K562 (cell line): ENCODE measurements around the gene MOK. TPM values are rescaled to one million over a fixed set of nuclear protein-coding genes. Genes with fewer than 3 reads are reported as not detected.

Source experiments
- ATAC-seq: fragments of 200-7000 bp; cut with Tn5 transposase; 3 replicates; pipeline ENCODE4 v1.9.1; 2020; ENCODE audit warnings: moderate library complexity
- BruUV-seq: library from RNA; stranded (reverse); fragments of 400-500 nt; replicated peaks from 2 replicates; lab custom pipeline; 2021; lab: Mats Ljungman, UMichigan
- CTCF ChIA-PET: fragments of 300-600 bp; formaldehyde crosslinking; extraction: SDS; loops from one replicate; lab custom pipeline; 2021; ENCODE audit warnings: low intra/inter-chr PET ratio; lab: Yijun Ruan, JAX
- POLR2A ChIA-PET: fragments of 300-600, 350-650 bp; sonication (Branson Sonifier 250); formaldehyde crosslinking; extraction: SDS; loops from one replicate; lab custom pipeline; 2021; ENCODE audit warnings: antibody characterized with exemption, inconsistent platforms; lab: Yijun Ruan, JAX
- DNase-seq, 4 experiments: peaks; one replicate each; pipeline versions ENCODE4 v3.0.0 to v3.0.0-alpha.2; 2011 to 2018; ENCODE audit warnings: low spot score in 3 of 4, mixed read lengths in 3 of 4; ENCODE audit errors: extremely low read depth in 1 of 4
- FAIRE-seq: peaks from 2 replicates; lab custom pipeline; 2011; peaks lifted over from hg19 to GRCh38; lab: Jason Lieb, UNC
- H2AFZ ChIP-seq: 2 replicates; pipeline ENCODE4 v1.6.0; 2011; ENCODE audit warnings: low read depth, low read length, control low read depth, inconsistent platforms
- H3K27ac ChIP-seq: fragments of 200-600 bp; 3 replicates; pipeline ENCODE4 v1.8.0; 2011; ENCODE audit warnings: low read depth, mild to moderate bottlenecking, control low read depth, inconsistent platforms, low read length, moderate library complexity, mixed read lengths; ENCODE audit errors: extremely low read depth
- H3K27me3 ChIP-seq, 2 experiments: fragments of 300-600 bp in 1 of 2; 2 replicates in 1 of 2; 3 replicates in 1 of 2; pipeline versions ENCODE4 v1.6.0 to v1.8.0; 2011; ENCODE audit warnings: inconsistent platforms in 2 of 2, low read length in 2 of 2, mild to moderate bottlenecking in 1 of 2, mixed read lengths in 1 of 2, moderate library complexity in 1 of 2; ENCODE audit not compliant: control insufficient read depth in 2 of 2, insufficient read depth in 2 of 2
- H3K36me3 ChIP-seq: fragments of 300-600 bp; 3 replicates; pipeline ENCODE4 v1.8.0; 2011; ENCODE audit warnings: mild to moderate bottlenecking, low read length, inconsistent platforms; ENCODE audit not compliant: control insufficient read depth, insufficient read depth
- H3K4me1 ChIP-seq, 2 experiments: fragments of 200-600 bp in 1 of 2; replicated peaks in 1 of 2; 2 replicates in 1 of 2; 3 replicates in 1 of 2; pipeline versions ENCODE4 v1.5.1 to v1.8.0; 2011; ENCODE audit warnings: inconsistent platforms in 2 of 2, low read length in 2 of 2, mild to moderate bottlenecking in 1 of 2, mixed read lengths in 1 of 2, moderate library complexity in 1 of 2; ENCODE audit not compliant: control insufficient read depth in 2 of 2, insufficient read depth in 2 of 2
- H3K4me2 ChIP-seq: 2 replicates; pipeline ENCODE4 v1.6.1; 2011; ENCODE audit warnings: low read length, control low read depth, inconsistent platforms, mixed read lengths; ENCODE audit not compliant: insufficient read depth
- H3K4me3 ChIP-seq: fragments of 200-600 bp; sonication (generic), shearing (Covaris generic); 2 replicates; pipeline ENCODE4 v1.5.1; 2016; ENCODE audit warnings: control low read depth, inconsistent platforms
- H3K79me2 ChIP-seq: fragments of 200-600 bp; 3 replicates; pipeline ENCODE4 v1.8.0; 2011; ENCODE audit warnings: low read length, inconsistent platforms; ENCODE audit not compliant: control insufficient read depth, insufficient read depth
- H3K9ac ChIP-seq, 2 experiments: 2 replicates each; pipeline versions ENCODE4 v1.6.0 to v1.6.1; 2011; ENCODE audit warnings: low read depth in 2 of 2, low read length in 2 of 2, control low read depth in 1 of 2, inconsistent platforms in 1 of 2, mild to moderate bottlenecking in 1 of 2, mixed read lengths in 1 of 2; ENCODE audit not compliant: insufficient read depth in 1 of 2
- H3K9me1 ChIP-seq: one replicate; pipeline ENCODE4 v1.6.0; 2011; ENCODE audit warnings: inconsistent platforms, mild to moderate bottlenecking, low read length, moderate library complexity; ENCODE audit not compliant: control insufficient read depth, insufficient read depth
- H3K9me3 ChIP-seq: replicated peaks from 2 replicates; pipeline ENCODE4 v1.5.1; 2011; ENCODE audit warnings: low read depth, low read length, inconsistent platforms; ENCODE audit not compliant: control insufficient read depth, insufficient read depth
- H4K20me1 ChIP-seq: replicated peaks from 2 replicates; pipeline ENCODE4 v1.6.1; 2011; ENCODE audit warnings: low read length, inconsistent platforms, mixed read lengths; ENCODE audit not compliant: control insufficient read depth, insufficient read depth
- BCL6 ChIP-seq: fragments of 250-450 bp; sonication (Bioruptor Pico); IDR thresholded peaks from 2 replicates; pipeline ENCODE4 v1.4.0; 2020
- E2F5 ChIP-seq: sonication (generic); formaldehyde crosslinking; IDR thresholded peaks from 2 replicates; pipeline ENCODE4 v1.8.0; 2022; ENCODE audit warnings: mild to moderate bottlenecking, missing genetic modification reagents
- NCOA1 ChIP-seq: fragments of 450-650 bp; IDR thresholded peaks from 2 replicates; pipeline ENCODE4 v1.6.1; 2016; ENCODE audit warnings: low read depth
- NFIX ChIP-seq: fragments of 250-450 bp; sonication (Bioruptor Pico); IDR thresholded peaks from 2 replicates; pipeline ENCODE4 v1.4.0; 2020; ENCODE audit warnings: low read depth, mild to moderate bottlenecking, moderate library complexity
- NR2F6 ChIP-seq: fragments of 450-650 bp; formaldehyde crosslinking; IDR thresholded peaks from 2 replicates; pipeline ENCODE4 v1.4.0; 2020; ENCODE audit warnings: mild to moderate bottlenecking
- POLR2B ChIP-seq: fragments of 450-650 bp; IDR thresholded peaks from 2 replicates; pipeline ENCODE4 v1.6.1; 2018; ENCODE audit warnings: low read depth; ENCODE audit not compliant: partially characterized antibody
- POLR2G ChIP-seq: fragments of 200-400 bp; formaldehyde crosslinking; IDR thresholded peaks from 2 replicates; pipeline ENCODE4 v1.6.1; 2017; ENCODE audit warnings: low read depth, mild to moderate bottlenecking, antibody characterized with exemption, low read length, moderate library complexity
- SMARCA5 ChIP-seq: fragments of 450-650 bp; IDR thresholded peaks from 2 replicates; pipeline ENCODE4 v1.6.1; 2016
- SRF ChIP-seq, 2 experiments: fragments of 250-450, 450-650 bp in 1 of 2; sonication (Bioruptor Pico) in 1 of 2; sonication (generic) in 1 of 2; formaldehyde crosslinking; IDR thresholded peaks; 2 replicates each; pipeline versions ENCODE4 v1.5.0 to v1.5.1; 2020 to 2022; ENCODE audit warnings: mild to moderate bottlenecking in 1 of 2, missing genetic modification reagents in 1 of 2
- ZNF41 ChIP-seq: fragments of 250-450 bp; sonication (Bioruptor Pico); conservative IDR thresholded peaks from 2 replicates; pipeline ENCODE4 v1.4.0; 2020; ENCODE audit warnings: mild to moderate bottlenecking
- WGBS: fragments of 100-300 bp; shearing (Covaris generic); methylation state at CpG from one replicate; pipeline ENCODE4 v1.1.6; 2016; ENCODE audit warnings: low coverage, mixed read lengths; ENCODE audit not compliant: insufficient coverage; ENCODE audit errors: missing lambda C conversion rate; 5-methylcytosine and 5-hydroxymethylcytosine counted together
- in situ Hi-C: fragments of 300-500 bp; cut with MboI; formaldehyde crosslinking; loops from 4 replicates; pipeline ENCODE4 v1.15.0; 2018; ENCODE audit warnings: inconsistent platforms, mixed read lengths
- intact Hi-C: fragments of 100-400 bp; cut with micrococcal nuclease; formaldehyde crosslinking; loops from 2 replicates; pipeline ENCODE4 v1.14.2; 2022
- polyA plus RNA-seq, 8 experiments: library from polyadenylated mRNA; depleted of rRNA in 4 of 8; stranded (reverse) in 5 of 8; unstranded in 3 of 8; fragments of >200 nt; fragmentation: Nextera tagmentation in 2 of 8; fragmentation: Illumina TruSeq in 1 of 8; extraction: Ambion mirVana in 2 of 8; extraction: Trizol in 1 of 8; gene quantifications; 2 replicates each; pipeline versions ENCODE4 v1.2.1 to v1.2.3, GENCODE V29; 2011 to 2014; ENCODE audit warnings: inconsistent platforms in 1 of 8, missing spikeins in 1 of 8
- total RNA-seq, 7 experiments: library from RNA; depleted of rRNA in 6 of 7; stranded (reverse); fragments of >200 nt in 6 of 7; fragmentation: Illumina TruSeq in 2 of 7; extraction: Trizol in 2 of 7; gene quantifications; 2 replicates each; pipeline versions ENCODE4 v1.2.1 to v1.2.3, GENCODE V29; 2011 to 2021; ENCODE audit warnings: low replicate concordance in 1 of 7
- TF ChIP-seq, protein P1 (sequence below): fragments of 450-650 bp; IDR thresholded peaks from 2 replicates; pipeline ENCODE4 v1.6.1; 2016; ENCODE audit warnings: mild to moderate bottlenecking, moderate library complexity

Gene MOK
- total and polyA plus RNA-seq, 9 of the 15 experiments (the other 6 are each of a cell fraction or from before 2014, with no cell fraction given) = 1.3 to 8.4 (median 5.3) TPM

- Histone ChIP-seq H3K4me3 (no peak overlapping the region), H3K4me2 (no peak overlapping the region), H4K20me1 (no peaks in the 10 kb centered on the region), H3K27ac (no peak overlapping the region), H3K4me1 (no peaks in the 10 kb centered on the region; a peak in 1 of 5 replicates), H3K9ac (no peak overlapping the region), H3K79me2 (no peaks in the 10 kb centered on the region), H3K36me3 (no peaks in the 10 kb centered on the region), H3K27me3 (no peaks in the 10 kb centered on the region), H3K9me3 (no peaks in the 10 kb centered on the region), H3K9me1 (no peaks in the 10 kb centered on the region), H2AFZ (no peak overlapping the region)
- ATAC-seq = no peak
- BruUV-seq = no TSS peak
- WGBS = 24% methylated on average over 7 of the region's 7 CpGs
- no peak for DNase-seq
- in situ Hi-C loops (no loop called here), intact Hi-C loops (no loop called here)
- CTCF ChIA-PET = no interaction called here
- POLR2A ChIA-PET = no interaction called here
- FAIRE-seq = no peak
- TF ChIP-seq, protein P1, sequence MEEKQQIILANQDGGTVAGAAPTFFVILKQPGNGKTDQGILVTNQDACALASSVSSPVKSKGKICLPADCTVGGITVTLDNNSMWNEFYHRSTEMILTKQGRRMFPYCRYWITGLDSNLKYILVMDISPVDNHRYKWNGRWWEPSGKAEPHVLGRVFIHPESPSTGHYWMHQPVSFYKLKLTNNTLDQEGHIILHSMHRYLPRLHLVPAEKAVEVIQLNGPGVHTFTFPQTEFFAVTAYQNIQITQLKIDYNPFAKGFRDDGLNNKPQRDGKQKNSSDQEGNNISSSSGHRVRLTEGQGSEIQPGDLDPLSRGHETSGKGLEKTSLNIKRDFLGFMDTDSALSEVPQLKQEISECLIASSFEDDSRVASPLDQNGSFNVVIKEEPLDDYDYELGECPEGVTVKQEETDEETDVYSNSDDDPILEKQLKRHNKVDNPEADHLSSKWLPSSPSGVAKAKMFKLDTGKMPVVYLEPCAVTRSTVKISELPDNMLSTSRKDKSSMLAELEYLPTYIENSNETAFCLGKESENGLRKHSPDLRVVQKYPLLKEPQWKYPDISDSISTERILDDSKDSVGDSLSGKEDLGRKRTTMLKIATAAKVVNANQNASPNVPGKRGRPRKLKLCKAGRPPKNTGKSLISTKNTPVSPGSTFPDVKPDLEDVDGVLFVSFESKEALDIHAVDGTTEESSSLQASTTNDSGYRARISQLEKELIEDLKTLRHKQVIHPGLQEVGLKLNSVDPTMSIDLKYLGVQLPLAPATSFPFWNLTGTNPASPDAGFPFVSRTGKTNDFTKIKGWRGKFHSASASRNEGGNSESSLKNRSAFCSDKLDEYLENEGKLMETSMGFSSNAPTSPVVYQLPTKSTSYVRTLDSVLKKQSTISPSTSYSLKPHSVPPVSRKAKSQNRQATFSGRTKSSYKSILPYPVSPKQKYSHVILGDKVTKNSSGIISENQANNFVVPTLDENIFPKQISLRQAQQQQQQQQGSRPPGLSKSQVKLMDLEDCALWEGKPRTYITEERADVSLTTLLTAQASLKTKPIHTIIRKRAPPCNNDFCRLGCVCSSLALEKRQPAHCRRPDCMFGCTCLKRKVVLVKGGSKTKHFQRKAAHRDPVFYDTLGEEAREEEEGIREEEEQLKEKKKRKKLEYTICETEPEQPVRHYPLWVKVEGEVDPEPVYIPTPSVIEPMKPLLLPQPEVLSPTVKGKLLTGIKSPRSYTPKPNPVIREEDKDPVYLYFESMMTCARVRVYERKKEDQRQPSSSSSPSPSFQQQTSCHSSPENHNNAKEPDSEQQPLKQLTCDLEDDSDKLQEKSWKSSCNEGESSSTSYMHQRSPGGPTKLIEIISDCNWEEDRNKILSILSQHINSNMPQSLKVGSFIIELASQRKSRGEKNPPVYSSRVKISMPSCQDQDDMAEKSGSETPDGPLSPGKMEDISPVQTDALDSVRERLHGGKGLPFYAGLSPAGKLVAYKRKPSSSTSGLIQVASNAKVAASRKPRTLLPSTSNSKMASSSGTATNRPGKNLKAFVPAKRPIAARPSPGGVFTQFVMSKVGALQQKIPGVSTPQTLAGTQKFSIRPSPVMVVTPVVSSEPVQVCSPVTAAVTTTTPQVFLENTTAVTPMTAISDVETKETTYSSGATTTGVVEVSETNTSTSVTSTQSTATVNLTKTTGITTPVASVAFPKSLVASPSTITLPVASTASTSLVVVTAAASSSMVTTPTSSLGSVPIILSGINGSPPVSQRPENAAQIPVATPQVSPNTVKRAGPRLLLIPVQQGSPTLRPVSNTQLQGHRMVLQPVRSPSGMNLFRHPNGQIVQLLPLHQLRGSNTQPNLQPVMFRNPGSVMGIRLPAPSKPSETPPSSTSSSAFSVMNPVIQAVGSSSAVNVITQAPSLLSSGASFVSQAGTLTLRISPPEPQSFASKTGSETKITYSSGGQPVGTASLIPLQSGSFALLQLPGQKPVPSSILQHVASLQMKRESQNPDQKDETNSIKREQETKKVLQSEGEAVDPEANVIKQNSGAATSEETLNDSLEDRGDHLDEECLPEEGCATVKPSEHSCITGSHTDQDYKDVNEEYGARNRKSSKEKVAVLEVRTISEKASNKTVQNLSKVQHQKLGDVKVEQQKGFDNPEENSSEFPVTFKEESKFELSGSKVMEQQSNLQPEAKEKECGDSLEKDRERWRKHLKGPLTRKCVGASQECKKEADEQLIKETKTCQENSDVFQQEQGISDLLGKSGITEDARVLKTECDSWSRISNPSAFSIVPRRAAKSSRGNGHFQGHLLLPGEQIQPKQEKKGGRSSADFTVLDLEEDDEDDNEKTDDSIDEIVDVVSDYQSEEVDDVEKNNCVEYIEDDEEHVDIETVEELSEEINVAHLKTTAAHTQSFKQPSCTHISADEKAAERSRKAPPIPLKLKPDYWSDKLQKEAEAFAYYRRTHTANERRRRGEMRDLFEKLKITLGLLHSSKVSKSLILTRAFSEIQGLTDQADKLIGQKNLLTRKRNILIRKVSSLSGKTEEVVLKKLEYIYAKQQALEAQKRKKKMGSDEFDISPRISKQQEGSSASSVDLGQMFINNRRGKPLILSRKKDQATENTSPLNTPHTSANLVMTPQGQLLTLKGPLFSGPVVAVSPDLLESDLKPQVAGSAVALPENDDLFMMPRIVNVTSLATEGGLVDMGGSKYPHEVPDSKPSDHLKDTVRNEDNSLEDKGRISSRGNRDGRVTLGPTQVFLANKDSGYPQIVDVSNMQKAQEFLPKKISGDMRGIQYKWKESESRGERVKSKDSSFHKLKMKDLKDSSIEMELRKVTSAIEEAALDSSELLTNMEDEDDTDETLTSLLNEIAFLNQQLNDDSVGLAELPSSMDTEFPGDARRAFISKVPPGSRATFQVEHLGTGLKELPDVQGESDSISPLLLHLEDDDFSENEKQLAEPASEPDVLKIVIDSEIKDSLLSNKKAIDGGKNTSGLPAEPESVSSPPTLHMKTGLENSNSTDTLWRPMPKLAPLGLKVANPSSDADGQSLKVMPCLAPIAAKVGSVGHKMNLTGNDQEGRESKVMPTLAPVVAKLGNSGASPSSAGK = no peak
- no peak for TF ChIP-seq E2F5 (CRISPR knock-in tag)
- TF ChIP-seq POLR2G = no peak
- TF ChIP-seq SRF (CRISPR knock-in tag; IDR thresholded peaks at IDR 0.05) = no peak
- no peak for TF ChIP-seq NCOA1
- no peak for TF ChIP-seq SMARCA5
- no peak for TF ChIP-seq BCL6
- no peak for TF ChIP-seq POLR2B
- no peak for TF ChIP-seq NR2F6 (CRISPR knock-in tag)
- TF ChIP-seq ZNF41 (CRISPR knock-in tag) = no peak
- no peak for TF ChIP-seq NFIX (CRISPR knock-in tag)
Observed at GRCh38 chr14:102277874-102278630, 26.9 kb downstream of the MOK start.
